HepG2 (cell line): ENCODE data around the gene ANKRD42. TPM values are rescaled to one million over a fixed set of nuclear protein-coding genes. Genes with fewer than 3 reads are reported as not detected.

Source experiments
- AGO2 ChIP-seq: fragments of 200-400 bp; formaldehyde crosslinking; optimal IDR thresholded peaks from 2 replicates; pipeline ENCODE3; 2017; ENCODE audit warnings: mild to moderate bottlenecking, low read depth, low read length, moderate library complexity
- BRD4 ChIP-seq: sonication (generic); formaldehyde crosslinking; IDR thresholded peaks from 2 replicates; pipeline ENCODE4 v1.4.0; 2020; ENCODE audit warnings: missing genetic modification reagents
- CREB1 ChIP-seq, 2 experiments: fragments of 450-650 bp in 1 of 2; IDR thresholded peaks; 2 replicates each; pipeline ENCODE4 v1.6.1; 2016 to 2017; ENCODE audit warnings: control low read depth in 1 of 2, mild to moderate bottlenecking in 1 of 2, missing compliant biosample characterization in 1 of 2, missing genetic modification characterization in 1 of 2
- DDIT3 ChIP-seq: sonication (generic); formaldehyde crosslinking; IDR thresholded peaks from 2 replicates; pipeline ENCODE4 v1.4.0; 2020; ENCODE audit warnings: mild to moderate bottlenecking, missing genetic modification reagents
- HOMEZ ChIP-seq: IDR thresholded peaks from 2 replicates; pipeline ENCODE4 v1.6.1; 2016; ENCODE audit warnings: low read depth
- HOXA7 ChIP-seq: sonication (generic); formaldehyde crosslinking; IDR thresholded peaks from 2 replicates; pipeline ENCODE4 v1.8.1; 2022; ENCODE audit warnings: mild to moderate bottlenecking, missing genetic modification reagents, moderate library complexity
- POLR2AphosphoS2 ChIP-seq: IDR thresholded peaks from 2 replicates; pipeline ENCODE4 v1.6.1; 2011; ENCODE audit warnings: low read depth, low read length, improper control_type of control experiment
- RFXAP ChIP-seq: sonication (generic); formaldehyde crosslinking; IDR thresholded peaks from 2 replicates; pipeline ENCODE4 v1.4.0; 2020; ENCODE audit warnings: missing genetic modification reagents, borderline replicate concordance
- SALL1 ChIP-seq: sonication (generic); formaldehyde crosslinking; IDR thresholded peaks from 2 replicates; pipeline ENCODE4 v1.8.0; 2022; ENCODE audit warnings: mild to moderate bottlenecking, missing genetic modification reagents
- SRSF9 ChIP-seq: fragments of 200-400 bp; formaldehyde crosslinking; IDR thresholded peaks from 2 replicates; pipeline ENCODE4 v1.6.1; 2018; ENCODE audit warnings: borderline replicate concordance, mild to moderate bottlenecking, low read depth, low read length; ENCODE audit not compliant: insufficient read depth, poor library complexity, severe bottlenecking
- TCF7L2 ChIP-seq: IDR thresholded peaks from 2 replicates; pipeline ENCODE4 v1.6.1; 2011; ENCODE audit warnings: mild to moderate bottlenecking, low read depth, low read length, moderate library complexity
- XRCC5 ChIP-seq: fragments of 200-400 bp; formaldehyde crosslinking; optimal IDR thresholded peaks from 2 replicates; pipeline ENCODE3; 2017; ENCODE audit warnings: mild to moderate bottlenecking, low read length
- ZBTB7B ChIP-seq: sonication (generic); formaldehyde crosslinking; IDR thresholded peaks from 2 replicates; pipeline ENCODE4 v1.4.0; 2020; ENCODE audit warnings: missing genetic modification reagents
- ZFP36L1 ChIP-seq: sonication (generic); formaldehyde crosslinking; IDR thresholded peaks from 2 replicates; pipeline ENCODE4 v1.8.0; 2022; ENCODE audit warnings: mild to moderate bottlenecking, missing genetic modification reagents, moderate library complexity
- ZNF10 ChIP-seq: sonication (generic); formaldehyde crosslinking; IDR thresholded peaks from 2 replicates; pipeline ENCODE4 v1.4.0; 2020; ENCODE audit warnings: mild to moderate bottlenecking, low read depth, missing genetic modification reagents, borderline replicate concordance
- ZNF431 ChIP-seq: sonication (generic); formaldehyde crosslinking; IDR thresholded peaks from 2 replicates; pipeline ENCODE4 v1.9.0; 2022; ENCODE audit warnings: missing genetic modification reagents, low read depth, mild to moderate bottlenecking, borderline replicate concordance
- ZZZ3 ChIP-seq: sonication (generic); formaldehyde crosslinking; IDR thresholded peaks from 2 replicates; pipeline ENCODE4 v1.4.0; 2020; ENCODE audit warnings: missing genetic modification reagents, mild to moderate bottlenecking, borderline replicate concordance
- polyA plus RNA-seq, 8 experiments: library from polyadenylated mRNA; depleted of rRNA in 3 of 8; stranded (reverse) in 7 of 8; unstranded in 1 of 8; fragments of >200 nt; fragmentation: Illumina TruSeq in 4 of 8; extraction: Trizol in 4 of 8; gene quantifications; 2 replicates each; pipeline versions ENCODE4 v1.2.1 to v1.2.3, GENCODE V29; 2011 to 2016; ENCODE audit warnings: low read depth in 4 of 8, missing spikeins in 1 of 8, mixed read lengths in 1 of 8; ENCODE audit not compliant: insufficient read depth in 1 of 8
- total RNA-seq, 5 experiments: library from RNA; depleted of rRNA; stranded (reverse); fragments of >200 nt; fragmentation: Illumina TruSeq; extraction: Trizol; gene quantifications; 2 replicates each; pipeline ENCODE4 v1.2.3, GENCODE V29; 2016; ENCODE audit warnings: low read depth in 1 of 5
- TF ChIP-seq, protein P1 (sequence below): sonication (generic); formaldehyde crosslinking; IDR thresholded peaks from 2 replicates; pipeline ENCODE4 v1.5.0; 2020; ENCODE audit warnings: missing genetic modification reagents
- TF ChIP-seq, protein P2 (sequence below): sonication (generic); formaldehyde crosslinking; IDR thresholded peaks from 2 replicates; pipeline ENCODE4 v1.9.0; 2021; ENCODE audit warnings: missing genetic modification reagents, mild to moderate bottlenecking, borderline replicate concordance
- TF ChIP-seq, protein P3 (sequence below): sonication (generic); formaldehyde crosslinking; IDR thresholded peaks from 2 replicates; pipeline ENCODE4 v1.4.0; 2020; ENCODE audit warnings: missing genetic modification reagents, borderline replicate concordance

The ANKRD42 gene
- total and polyA plus RNA-seq, 2 of the 13 experiments (the other 11 are each of a cell fraction or from before 2014, with no cell fraction given) = 2.2 to 3.7 TPM

- TF ChIP-seq CREB1 (IDR thresholded peaks at IDR 0.05) (no peak; the same call in 1 of the 2 replicates), CREB1 (CRISPR knock-in tag; IDR thresholded peaks at IDR 0.05) (peak; percentile 80), HOMEZ (no peak; the same call in 1 of the 2 replicates), SRSF9 (no peak), HOXA7 (CRISPR knock-in tag) (no peak), TCF7L2 (no peak), ZBTB7B (CRISPR knock-in tag) (0 out of 2 replicates have a peak, but pooled peaks have one; percentile 28), SALL1 (CRISPR knock-in tag) (peak; percentile 58; the same call in 1 of the 2 replicates), BRD4 (CRISPR knock-in tag) (peak; percentile 61; the same call in 1 of the 2 replicates), ZNF10 (CRISPR knock-in tag) (no peak), AGO2 (peak; percentile 97), XRCC5 (peak; percentile 10), POLR2AphosphoS2 (peak; percentile 96), ZFP36L1 (CRISPR knock-in tag) (no peak), DDIT3 (no peak), RFXAP (CRISPR knock-in tag) (no peak; the same call in 1 of the 2 replicates), ZNF431 (no peak; the same call in 1 of the 2 replicates), ZZZ3 (CRISPR knock-in tag) (no peak)
- TF ChIP-seq, protein P1, sequence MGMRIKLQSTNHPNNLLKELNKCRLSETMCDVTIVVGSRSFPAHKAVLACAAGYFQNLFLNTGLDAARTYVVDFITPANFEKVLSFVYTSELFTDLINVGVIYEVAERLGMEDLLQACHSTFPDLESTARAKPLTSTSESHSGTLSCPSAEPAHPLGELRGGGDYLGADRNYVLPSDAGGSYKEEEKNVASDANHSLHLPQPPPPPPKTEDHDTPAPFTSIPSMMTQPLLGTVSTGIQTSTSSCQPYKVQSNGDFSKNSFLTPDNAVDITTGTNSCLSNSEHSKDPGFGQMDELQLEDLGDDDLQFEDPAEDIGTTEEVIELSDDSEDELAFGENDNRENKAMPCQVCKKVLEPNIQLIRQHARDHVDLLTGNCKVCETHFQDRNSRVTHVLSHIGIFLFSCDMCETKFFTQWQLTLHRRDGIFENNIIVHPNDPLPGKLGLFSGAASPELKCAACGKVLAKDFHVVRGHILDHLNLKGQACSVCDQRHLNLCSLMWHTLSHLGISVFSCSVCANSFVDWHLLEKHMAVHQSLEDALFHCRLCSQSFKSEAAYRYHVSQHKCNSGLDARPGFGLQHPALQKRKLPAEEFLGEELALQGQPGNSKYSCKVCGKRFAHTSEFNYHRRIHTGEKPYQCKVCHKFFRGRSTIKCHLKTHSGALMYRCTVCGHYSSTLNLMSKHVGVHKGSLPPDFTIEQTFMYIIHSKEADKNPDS (CRISPR knock-in tag) = no peak
- TF ChIP-seq, protein P2, sequence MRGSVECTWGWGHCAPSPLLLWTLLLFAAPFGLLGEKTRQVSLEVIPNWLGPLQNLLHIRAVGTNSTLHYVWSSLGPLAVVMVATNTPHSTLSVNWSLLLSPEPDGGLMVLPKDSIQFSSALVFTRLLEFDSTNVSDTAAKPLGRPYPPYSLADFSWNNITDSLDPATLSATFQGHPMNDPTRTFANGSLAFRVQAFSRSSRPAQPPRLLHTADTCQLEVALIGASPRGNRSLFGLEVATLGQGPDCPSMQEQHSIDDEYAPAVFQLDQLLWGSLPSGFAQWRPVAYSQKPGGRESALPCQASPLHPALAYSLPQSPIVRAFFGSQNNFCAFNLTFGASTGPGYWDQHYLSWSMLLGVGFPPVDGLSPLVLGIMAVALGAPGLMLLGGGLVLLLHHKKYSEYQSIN (CRISPR knock-in tag) = no peak
- TF ChIP-seq, protein P3, sequence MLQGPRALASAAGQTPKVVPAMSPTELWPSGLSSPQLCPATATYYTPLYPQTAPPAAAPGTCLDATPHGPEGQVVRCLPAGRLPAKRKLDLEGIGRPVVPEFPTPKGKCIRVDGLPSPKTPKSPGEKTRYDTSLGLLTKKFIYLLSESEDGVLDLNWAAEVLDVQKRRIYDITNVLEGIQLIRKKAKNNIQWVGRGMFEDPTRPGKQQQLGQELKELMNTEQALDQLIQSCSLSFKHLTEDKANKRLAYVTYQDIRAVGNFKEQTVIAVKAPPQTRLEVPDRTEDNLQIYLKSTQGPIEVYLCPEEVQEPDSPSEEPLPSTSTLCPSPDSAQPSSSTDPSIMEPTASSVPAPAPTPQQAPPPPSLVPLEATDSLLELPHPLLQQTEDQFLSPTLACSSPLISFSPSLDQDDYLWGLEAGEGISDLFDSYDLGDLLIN (CRISPR knock-in tag) = no peak
These were observed 36.4 kb upstream of the ANKRD42 start, which contains the start of gene PCF11 (continued) for GRCh38 chr11:83156996-83157593.
